ENCODE results near the gene GAL3ST1.

The GAL3ST1 gene

DNA sequence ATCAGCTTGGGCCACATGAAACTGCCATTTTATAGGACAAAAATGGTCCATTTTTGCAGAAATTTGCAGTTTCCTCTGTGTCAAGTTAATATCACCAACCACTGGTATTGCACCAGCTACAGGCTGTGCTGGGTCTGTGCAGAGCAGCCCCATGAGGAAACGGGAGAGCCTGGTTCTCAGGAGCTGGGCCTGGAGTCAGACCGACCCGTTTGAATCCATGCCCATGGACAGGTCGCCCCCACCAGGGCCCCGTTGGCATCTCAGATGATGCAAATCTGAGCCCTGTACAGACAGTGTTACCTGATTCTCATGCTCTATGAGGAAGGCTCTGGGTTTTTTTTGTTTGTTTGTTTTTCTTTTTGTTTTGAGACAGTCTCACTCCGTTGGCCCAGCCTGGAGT lies 18.1 kb downstream of the GAL3ST1 start:
- H3K36me3 ChIP-seq (ENCODE audit: insufficient read depth, low read length) = no peaks in the 10 kb centered on the region
- H3K4me1 ChIP-seq (ENCODE audit: insufficient read depth, low read length, poor library complexity, severe bottlenecking) = no peaks in the 10 kb centered on the region
- no peaks in the 10 kb centered on the region for H3K9me2 ChIP-seq (replicated peaks; ENCODE audit: low read depth, low read length)
- H3K4me2 ChIP-seq (ENCODE audit: low read depth, low read length, poor library complexity, severe bottlenecking) = no peak overlapping the region
- H3K4me3 ChIP-seq (ENCODE audit: low read length, poor library complexity, severe bottlenecking) = no peak overlapping the region
- H3F3A ChIP-seq (ENCODE audit: low read depth) = no peaks in the 10 kb centered on the region
- H4K20me1 ChIP-seq (ENCODE audit: insufficient read depth, low read length, poor library complexity, severe bottlenecking) = no peaks in the 10 kb centered on the region
- no peaks in the 10 kb centered on the region for H3K27me3 ChIP-seq (ENCODE audit: insufficient read depth, low read length, poor library complexity, severe bottlenecking)
- no peaks in the 10 kb centered on the region for H3K9me3 ChIP-seq (ENCODE audit: insufficient read depth, low read depth, low read length)
- H2AFZ ChIP-seq (ENCODE audit: low read length) = no peak overlapping the region
- TF ChIP-seq EZH2phosphoT487 (IDR thresholded peaks at IDR 0.05; ENCODE audit: borderline replicate concordance) = no peak
- TF ChIP-seq, protein P1, sequence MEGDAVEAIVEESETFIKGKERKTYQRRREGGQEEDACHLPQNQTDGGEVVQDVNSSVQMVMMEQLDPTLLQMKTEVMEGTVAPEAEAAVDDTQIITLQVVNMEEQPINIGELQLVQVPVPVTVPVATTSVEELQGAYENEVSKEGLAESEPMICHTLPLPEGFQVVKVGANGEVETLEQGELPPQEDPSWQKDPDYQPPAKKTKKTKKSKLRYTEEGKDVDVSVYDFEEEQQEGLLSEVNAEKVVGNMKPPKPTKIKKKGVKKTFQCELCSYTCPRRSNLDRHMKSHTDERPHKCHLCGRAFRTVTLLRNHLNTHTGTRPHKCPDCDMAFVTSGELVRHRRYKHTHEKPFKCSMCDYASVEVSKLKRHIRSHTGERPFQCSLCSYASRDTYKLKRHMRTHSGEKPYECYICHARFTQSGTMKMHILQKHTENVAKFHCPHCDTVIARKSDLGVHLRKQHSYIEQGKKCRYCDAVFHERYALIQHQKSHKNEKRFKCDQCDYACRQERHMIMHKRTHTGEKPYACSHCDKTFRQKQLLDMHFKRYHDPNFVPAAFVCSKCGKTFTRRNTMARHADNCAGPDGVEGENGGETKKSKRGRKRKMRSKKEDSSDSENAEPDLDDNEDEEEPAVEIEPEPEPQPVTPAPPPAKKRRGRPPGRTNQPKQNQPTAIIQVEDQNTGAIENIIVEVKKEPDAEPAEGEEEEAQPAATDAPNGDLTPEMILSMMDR (conservative IDR thresholded peaks at IDR 0.05; ENCODE audit: low read length) = peak; percentile 30
- no peak overlapping the region for H3K9ac ChIP-seq (ENCODE audit: low read depth, low read length, poor library complexity, severe bottlenecking)
- no peaks in the 10 kb centered on the region for H3K79me2 ChIP-seq (ENCODE audit: insufficient read depth, low read length)

DNA sequence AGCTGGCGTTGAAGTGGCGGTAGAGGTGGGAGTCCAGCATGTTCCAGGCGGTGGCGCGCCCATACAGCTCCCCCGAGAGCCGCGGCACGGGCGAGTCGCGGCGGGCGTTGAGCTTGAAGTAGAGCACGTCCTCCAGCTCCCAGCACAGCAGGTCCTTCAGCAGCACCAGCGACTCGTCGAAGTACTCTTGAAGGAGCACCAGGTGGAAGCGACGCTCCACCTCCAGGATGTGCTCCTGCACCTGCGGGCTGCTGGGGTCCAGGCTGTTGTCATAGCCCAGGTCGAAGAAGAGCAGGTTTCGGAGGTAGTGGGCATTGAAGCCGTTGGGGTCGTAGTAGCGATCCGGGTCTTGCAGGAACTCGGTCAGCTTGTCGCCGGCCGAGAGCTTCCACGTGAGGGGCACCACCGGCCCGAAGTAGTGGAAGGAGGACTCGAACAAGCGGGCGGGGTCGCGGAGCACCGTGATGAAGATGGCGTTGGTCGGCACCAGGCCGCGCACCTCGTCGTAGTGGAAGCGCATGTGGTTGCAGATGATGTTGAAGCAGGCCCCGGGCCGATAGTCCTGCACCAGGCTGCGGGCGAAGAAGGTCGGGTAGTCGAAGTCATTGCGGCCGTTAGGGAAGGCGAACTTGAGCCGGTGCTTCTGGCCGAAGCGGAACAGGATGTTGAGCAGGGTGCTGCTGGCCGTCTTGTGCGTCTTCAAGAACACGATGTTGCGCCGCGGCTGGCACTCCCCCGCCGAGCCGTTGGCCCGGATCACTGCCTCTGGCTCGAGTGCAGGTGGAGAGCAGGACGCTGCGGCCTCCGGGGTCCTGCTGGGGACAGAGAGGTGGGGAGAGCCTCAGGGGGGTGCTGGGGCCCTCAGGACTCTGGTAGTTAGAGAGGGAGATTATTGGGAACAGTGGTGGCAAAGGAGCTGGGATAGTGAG lies 18.9 kb downstream of the GAL3ST1 start:
- Histone ChIP-seq H3K4me2 (ENCODE audit: low read depth, low read length, poor library complexity, severe bottlenecking) (no peak overlapping the region), H3K36me3 (ENCODE audit: insufficient read depth, low read length) (no peaks in the 10 kb centered on the region), H3K27me3 (ENCODE audit: insufficient read depth, low read length, poor library complexity, severe bottlenecking) (no peaks in the 10 kb centered on the region), H2AFZ (ENCODE audit: low read length) (no peak overlapping the region), H3K9ac (ENCODE audit: low read depth, low read length, poor library complexity, severe bottlenecking) (no peak overlapping the region), H3K4me1 (ENCODE audit: insufficient read depth, low read length, poor library complexity, severe bottlenecking) (no peaks in the 10 kb centered on the region), H3K4me3 (ENCODE audit: low read length, poor library complexity, severe bottlenecking) (no peak overlapping the region), H3K9me2 (replicated peaks; ENCODE audit: low read depth, low read length) (no peaks in the 10 kb centered on the region), H3K9me3 (ENCODE audit: insufficient read depth, low read depth, low read length) (no peaks in the 10 kb centered on the region), H3K79me2 (ENCODE audit: insufficient read depth, low read length) (no peaks in the 10 kb centered on the region), H3F3A (ENCODE audit: low read depth) (no peaks in the 10 kb centered on the region), H4K20me1 (ENCODE audit: insufficient read depth, low read length, poor library complexity, severe bottlenecking) (no peaks in the 10 kb centered on the region)
- no peak for TF ChIP-seq EZH2phosphoT487 (IDR thresholded peaks at IDR 0.05; ENCODE audit: borderline replicate concordance)
- TF ChIP-seq, protein P1 (conservative IDR thresholded peaks at IDR 0.05; ENCODE audit: low read length) = no peak

DNA sequence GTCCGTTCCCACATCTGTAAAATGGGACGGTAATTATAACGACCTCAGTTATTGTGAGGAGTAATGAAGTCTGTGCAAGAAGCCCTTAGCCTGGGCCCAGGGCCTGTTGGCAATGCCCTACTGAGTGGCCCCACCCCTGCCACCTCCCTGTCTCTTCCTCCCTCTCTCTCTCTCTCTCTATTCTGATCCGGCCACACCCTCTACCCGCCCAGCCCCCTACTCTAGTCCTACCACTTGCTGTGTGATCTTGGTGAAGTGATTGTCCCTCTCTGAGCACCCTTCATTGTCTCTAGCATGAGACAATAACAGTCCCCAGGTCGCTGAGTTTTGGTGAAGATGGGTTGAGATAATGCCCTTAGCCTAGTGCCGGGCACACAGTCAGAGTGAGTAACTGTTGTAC lies 20.5 kb downstream of the GAL3ST1 start:
- Histone ChIP-seq H3K4me3 (ENCODE audit: low read length, poor library complexity, severe bottlenecking) (no peak overlapping the region), H3K27me3 (ENCODE audit: insufficient read depth, low read length, poor library complexity, severe bottlenecking) (no peaks in the 10 kb centered on the region), H3K4me2 (ENCODE audit: low read depth, low read length, poor library complexity, severe bottlenecking) (no peak overlapping the region), H3F3A (ENCODE audit: low read depth) (no peaks in the 10 kb centered on the region), H3K9ac (ENCODE audit: low read depth, low read length, poor library complexity, severe bottlenecking) (no peak overlapping the region), H2AFZ (ENCODE audit: low read length) (no peak overlapping the region), H4K20me1 (ENCODE audit: insufficient read depth, low read length, poor library complexity, severe bottlenecking) (no peaks in the 10 kb centered on the region), H3K4me1 (ENCODE audit: insufficient read depth, low read length, poor library complexity, severe bottlenecking) (no peaks in the 10 kb centered on the region), H3K9me3 (ENCODE audit: insufficient read depth, low read depth, low read length) (no peaks in the 10 kb centered on the region), H3K79me2 (ENCODE audit: insufficient read depth, low read length) (no peaks in the 10 kb centered on the region), H3K9me2 (replicated peaks; ENCODE audit: low read depth, low read length) (no peaks in the 10 kb centered on the region), H3K36me3 (ENCODE audit: insufficient read depth, low read length) (no peaks in the 10 kb centered on the region)
- no peak for TF ChIP-seq EZH2phosphoT487 (IDR thresholded peaks at IDR 0.05; ENCODE audit: borderline replicate concordance)
- TF ChIP-seq, protein P1 (conservative IDR thresholded peaks at IDR 0.05; ENCODE audit: low read length) = no peak

Measured in Loucy (cell line).